Adrenal gland (tissue), 12 donors: ENCODE data around the gene FREY1. TPM values are rescaled to one million over a fixed set of nuclear protein-coding genes. Genes with fewer than 3 reads are reported as not detected.
A peak's percentile ranks its signal among the peaks of the same experiment; 100 is the strongest.

Experiments used
- DNase-seq, 7 donors: peaks; one replicate each; pipeline ENCODE4 v3.0.0-alpha.2; 2019 to 2020
- H3K27ac ChIP-seq, 5 donors: fragments of 200-600 bp; sonication (generic) in 4 of 5; 1 replicate in 3 of 5; 2 replicates in 2 of 5; pipeline versions ENCODE4 v1.5.1 to v1.8.0; 2016 to 2020; ENCODE audit warnings: mild to moderate bottlenecking in 1 of 5
- H3K27me3 ChIP-seq: fragments of 200-600 bp; 2 replicates; pipeline ENCODE4 v1.8.0; 2021
- H3K36me3 ChIP-seq, 2 donors: fragments of 200-600 bp; replicated peaks in 1 of 2; 1 replicate in 1 of 2; 2 replicates in 1 of 2; pipeline versions ENCODE4 v1.5.1 to v1.8.0; 2018 to 2022
- H3K4me1 ChIP-seq, 2 donors: fragments of 200-600 bp; replicated peaks in 1 of 2; 1 replicate in 1 of 2; 2 replicates in 1 of 2; pipeline versions ENCODE4 v1.5.1 to v1.8.0; 2018 to 2021
- H3K4me3 ChIP-seq, 4 donors: fragments of 200-600 bp; sonication (generic) in 3 of 4; one replicate each; pipeline ENCODE4 v1.5.1; 2016 to 2018
- H3K9me3 ChIP-seq, 3 donors: fragments of 200-600 bp; sonication (generic) in 1 of 3; replicated peaks in 1 of 3; 1 replicate in 2 of 3; 2 replicates in 1 of 3; pipeline versions ENCODE4 v1.5.1 to v1.8.0; 2016 to 2021
- CTCF ChIP-seq, 6 experiments: fragments of 450-650 bp in 4 of 6; fragments of 200-600 bp in 2 of 6; sonication (generic) in 1 of 6; IDR thresholded peaks; 1 replicate in 5 of 6; 2 replicates in 1 of 6; pipeline versions ENCODE4 v1.5.1 to v1.8.0; 2016 to 2021; ENCODE audit warnings: antibody characterized with exemption in 6 of 6, mild to moderate bottlenecking in 2 of 6, moderate library complexity in 1 of 6
- POLR2A ChIP-seq, 2 donors: fragments of 450-650 bp; IDR thresholded peaks; one replicate each; pipeline ENCODE4 v1.6.1; 2017; ENCODE audit warnings: antibody characterized with exemption in 2 of 2, mild to moderate bottlenecking in 2 of 2, moderate library complexity in 1 of 2
- WGBS, 4 donors: extraction: QIAGEN DNeasy Blood & Tissue Kit in 2 of 4; methylation state at CpG; one replicate each; pipeline versions ENCODE4 v1.1.5 to v1.1.7; 2013 to 2017; 5-methylcytosine and 5-hydroxymethylcytosine counted together
- intact Hi-C, 2 donors: fragments of 100-400 bp; cut with DNase I; formaldehyde crosslinking; loops; one replicate each; pipeline versions ENCODE4 v1.14.1 to v1.15.0; 2022 to 2023
- polyA plus RNA-seq, 3 donors: library from polyadenylated mRNA; stranded (reverse); fragments of 200-250 nt in 2 of 3; fragments of 350-450 nt in 1 of 3; fragmentation: Illumina TruSeq in 1 of 3; extraction: RNeasy Lipid Tissue Mini Kit (QIAGEN cat#74804) in 1 of 3; gene quantifications; one replicate each; pipeline ENCODE4 v1.2.3, GENCODE V29; 2013 to 2014
- total RNA-seq, 9 donors: library from RNA; depleted of rRNA in 4 of 9; stranded (reverse); fragments of >200 nt in 4 of 9; fragments of 120-200 nt in 1 of 9; fragmentation: NEBNext Ultra II Directional in 1 of 9; extraction: Animal tissue kit (Norgen Biotek cat#: 25700) in 1 of 9; gene quantifications; one replicate each; pipeline versions ENCODE4 v1.1.0 to v1.2.4, GENCODE V29; 2013 to 2023
- donor health status: healthy with polysubstance abuse.
- donor health status: Bipolar disorder and iron deficiency.
- donor health status: DM: yes; HTN: yes; CAD: no.
- donor health status: DM: no; HTN: no; CAD: no.
- donor health status: DM: no; HTN: no; CAD: no.
- donor health status: DM: yes; HTN: yes; CAD: no.

Gene FREY1
- total and polyA plus RNA-seq, 12 donors, result 0.30 to 1.2 (median 0.79) TPM; not detected in 5

- WGBS, 4 donors, result 62 to 83% (median 82%) methylated on average over 8 of the region's 8 CpGs
- TF ChIP-seq CTCF (IDR thresholded peaks at IDR 0.05), result no peak
- no peak for TF ChIP-seq POLR2A (IDR thresholded peaks at IDR 0.05)
These were observed 24.0 kb upstream of the FREY1 start for GRCh38 chr11:45930951-45931570.

GRCh38 chr11:45930031-45930794, 23.1 kb upstream of the FREY1 start:
- WGBS, 4 donors, result 67 to 85% (median 77%) methylated on average over 10 to 14 of the region's 14 CpGs
- peak in 4 of 7 donors; percentile 20 to 66 (median 28) for DNase-seq

More at GRCh38 chr11:45930951-45931570, 24.0 kb upstream of the FREY1 start:
- intact Hi-C loops, result no loop called here
- H3K4me3 ChIP-seq, result no peak overlapping the region
- peaks cover 0 to 36% of the 10 kb centered on the region in 2 donors for H3K36me3 ChIP-seq
- H3K9me3 ChIP-seq, result no peaks in the 10 kb centered on the region
- peak in 1 of 7 donors; percentile 21 for DNase-seq
- H3K27ac ChIP-seq, result peak overlapping the region in 2 of 5 donors; percentile 3 to 77
- peaks cover 0 to 7% of the 10 kb centered on the region in 2 donors for H3K4me1 ChIP-seq
- no peaks in the 10 kb centered on the region for H3K27me3 ChIP-seq

GRCh38 chr11:45929486-45930030, 22.5 kb upstream of the FREY1 start:
- intact Hi-C loops, result no loop called here
- 78 to 84% (median 80%) methylated on average over 4 to 10 of the region's 10 CpGs for WGBS, 4 donors
- Histone ChIP-seq H3K4me1 (peaks cover 0 to 7% of the 10 kb centered on the region in 2 donors), H3K27me3 (no peaks in the 10 kb centered on the region), H3K27ac (no peak overlapping the region), H3K4me3 (no peak overlapping the region), H3K9me3 (no peaks in the 10 kb centered on the region), H3K36me3 (peaks cover 0 to 21% of the 10 kb centered on the region in 2 donors)
- peak in 2 of 7 donors; percentile 20 to 42 for DNase-seq
- TF ChIP-seq POLR2A (IDR thresholded peaks at IDR 0.05) (no peak), CTCF (IDR thresholded peaks at IDR 0.05) (no peak)

More at GRCh38 chr11:45930031-45930794, 23.1 kb upstream of the FREY1 start:
- Histone ChIP-seq H3K36me3 (peaks cover 0 to 28% of the 10 kb centered on the region in 2 donors), H3K27ac (peak overlapping the region in 1 of 5 donors; percentile 77), H3K4me3 (no peak overlapping the region), H3K9me3 (no peaks in the 10 kb centered on the region), H3K27me3 (no peaks in the 10 kb centered on the region), H3K4me1 (peaks cover 0 to 7% of the 10 kb centered on the region in 2 donors)
- intact Hi-C loops, result no loop called here
- no peak for TF ChIP-seq CTCF (IDR thresholded peaks at IDR 0.05)
- TF ChIP-seq POLR2A (IDR thresholded peaks at IDR 0.05), result no peak

- WGBS, 4 donors, result 54 to 95% (median 70%) methylated on average over 2 to 13 of the region's 13 CpGs
- no peak for TF ChIP-seq POLR2A (IDR thresholded peaks at IDR 0.05)
- TF ChIP-seq CTCF (IDR thresholded peaks at IDR 0.05), result no peak
- H3K4me1 ChIP-seq, result peaks cover 0 to 7% of the 10 kb centered on the region in 2 donors
- peak in 5 of 7 donors; percentile 45 to 67 (median 60) for DNase-seq
- H3K27me3 ChIP-seq, result no peaks in the 10 kb centered on the region
- H3K36me3 ChIP-seq, result peaks cover 0 to 12% of the 10 kb centered on the region in 2 donors
- H3K4me3 ChIP-seq, result no peak overlapping the region
- intact Hi-C loops, result no loop called here
- H3K27ac ChIP-seq, result no peak overlapping the region
- H3K9me3 ChIP-seq, result no peaks in the 10 kb centered on the region
These were observed 21.6 kb upstream of the FREY1 start for GRCh38 chr11:45928535-45929215.
